ENCODE measurements around the gene SYTL5. TPM values are rescaled to one million over a fixed set of nuclear protein-coding genes. Genes with fewer than 3 reads are reported as not detected.

The SYTL5 gene
- total and polyA plus RNA-seq, 12 donors: 1.8 to 38.1 (median 11.8) TPM

DNA sequence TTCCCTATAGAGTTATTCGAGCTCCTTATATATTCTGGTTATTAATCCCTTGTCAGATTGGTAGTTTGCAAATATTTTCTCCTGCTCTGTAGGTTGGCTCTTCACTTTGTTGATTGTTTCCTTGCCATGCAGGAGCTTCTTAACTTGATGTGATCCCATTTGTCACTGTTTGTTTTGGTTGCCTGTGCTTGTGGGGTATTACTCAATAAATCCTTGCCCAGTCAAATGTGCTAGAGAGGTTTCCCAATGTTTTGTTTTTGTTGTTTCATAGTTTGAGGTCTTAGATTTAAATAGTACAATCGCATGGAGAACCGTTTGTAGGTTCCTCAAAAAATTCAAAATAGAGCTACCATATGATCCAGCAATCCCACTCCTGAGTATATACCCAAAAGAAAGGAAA, 2.3 kb upstream of the SYTL5 start:
- intact Hi-C loops (cut with DNase I): loop anchor here in 1 of 2 donors (10.0 kb wide), 1 partner anchor 259 kb away; no protein-coding TSS in a partner anchor
- TF ChIP-seq, protein P1, sequence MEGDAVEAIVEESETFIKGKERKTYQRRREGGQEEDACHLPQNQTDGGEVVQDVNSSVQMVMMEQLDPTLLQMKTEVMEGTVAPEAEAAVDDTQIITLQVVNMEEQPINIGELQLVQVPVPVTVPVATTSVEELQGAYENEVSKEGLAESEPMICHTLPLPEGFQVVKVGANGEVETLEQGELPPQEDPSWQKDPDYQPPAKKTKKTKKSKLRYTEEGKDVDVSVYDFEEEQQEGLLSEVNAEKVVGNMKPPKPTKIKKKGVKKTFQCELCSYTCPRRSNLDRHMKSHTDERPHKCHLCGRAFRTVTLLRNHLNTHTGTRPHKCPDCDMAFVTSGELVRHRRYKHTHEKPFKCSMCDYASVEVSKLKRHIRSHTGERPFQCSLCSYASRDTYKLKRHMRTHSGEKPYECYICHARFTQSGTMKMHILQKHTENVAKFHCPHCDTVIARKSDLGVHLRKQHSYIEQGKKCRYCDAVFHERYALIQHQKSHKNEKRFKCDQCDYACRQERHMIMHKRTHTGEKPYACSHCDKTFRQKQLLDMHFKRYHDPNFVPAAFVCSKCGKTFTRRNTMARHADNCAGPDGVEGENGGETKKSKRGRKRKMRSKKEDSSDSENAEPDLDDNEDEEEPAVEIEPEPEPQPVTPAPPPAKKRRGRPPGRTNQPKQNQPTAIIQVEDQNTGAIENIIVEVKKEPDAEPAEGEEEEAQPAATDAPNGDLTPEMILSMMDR (IDR thresholded peaks at IDR 0.05): no peak
- TF ChIP-seq POLR2A (IDR thresholded peaks at IDR 0.05): no peak
- WGBS, 4 donors: 68 to 84% (median 74%) methylated on average over 3 of the region's 3 CpGs

DNA sequence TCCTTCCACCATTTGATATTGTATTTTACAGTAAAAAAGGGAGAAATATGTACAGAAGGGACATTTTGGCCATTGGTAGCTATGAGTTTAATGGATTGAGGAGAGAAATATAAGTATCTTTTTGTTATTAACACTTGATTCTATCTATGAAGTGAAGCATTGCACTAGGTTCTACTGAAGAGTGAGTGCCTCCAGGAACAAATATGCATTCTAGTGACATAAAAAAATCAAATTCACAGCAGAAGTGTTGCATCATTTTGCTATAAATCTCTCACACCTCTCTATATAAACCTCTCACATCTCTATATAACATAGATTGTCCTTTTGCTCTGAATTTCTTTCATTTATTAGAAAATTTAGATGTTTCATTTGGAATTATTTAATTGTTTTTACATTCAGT, 425 bp downstream of the SYTL5 start:
- no peak overlapping the region for H3K4me3 ChIP-seq
- intact Hi-C loops (cut with DNase I): loop anchor here in 1 of 2 donors (10.0 kb wide), 1 partner anchor 262 kb away; no protein-coding TSS in a partner anchor
- H3K36me3 ChIP-seq (replicated peaks in 1 of 2): no peaks in the 10 kb centered on the region
- no peaks in the 10 kb centered on the region for H3K4me1 ChIP-seq (replicated peaks in 1 of 2)
- no peaks in the 10 kb centered on the region for H3K9me3 ChIP-seq (replicated peaks in 1 of 3)
- H3K27ac ChIP-seq: no peak overlapping the region
- no peaks in the 10 kb centered on the region for H3K27me3 ChIP-seq
- DNase-seq: no peak
- TF ChIP-seq, protein P1 (IDR thresholded peaks at IDR 0.05): no peak
- TF ChIP-seq POLR2A (IDR thresholded peaks at IDR 0.05): no peak

More for the DNA sequence above, 2.3 kb upstream of the SYTL5 start:
- DNase-seq: no peak
- no peak overlapping the region for H3K27ac ChIP-seq
- no peaks in the 10 kb centered on the region for H3K27me3 ChIP-seq
- H3K36me3 ChIP-seq (replicated peaks in 1 of 2): no peaks in the 10 kb centered on the region
- no peak overlapping the region for H3K4me3 ChIP-seq
- H3K4me1 ChIP-seq (replicated peaks in 1 of 2): no peaks in the 10 kb centered on the region
- H3K9me3 ChIP-seq (replicated peaks in 1 of 3): no peaks in the 10 kb centered on the region

DNA sequence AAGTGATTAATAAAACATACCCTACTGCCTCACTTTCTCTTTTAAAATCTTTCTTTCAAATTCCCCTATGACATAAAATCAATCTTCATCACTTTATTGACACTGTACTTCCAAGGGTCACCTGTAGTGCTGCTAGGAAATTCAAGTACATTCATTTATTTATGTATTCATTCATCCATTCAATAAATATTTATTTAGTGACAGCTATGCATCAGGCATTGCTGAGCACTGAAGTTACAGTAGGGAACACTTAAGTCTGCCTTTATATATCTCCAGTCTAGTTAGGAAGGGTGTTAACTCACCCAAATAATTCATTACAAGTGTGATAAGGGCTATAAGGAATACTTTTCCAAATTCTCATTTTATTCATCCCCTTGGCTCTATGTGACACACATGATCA, 2.3 kb downstream of the SYTL5 start:
- no peak for DNase-seq
- H3K27ac ChIP-seq: no peak overlapping the region
- no peaks in the 10 kb centered on the region for H3K27me3 ChIP-seq
- intact Hi-C loops (cut with DNase I): loop anchor here in 1 of 2 donors (10.0 kb wide), 1 partner anchor 264 kb away; no protein-coding TSS in a partner anchor
- no peaks in the 10 kb centered on the region for H3K4me1 ChIP-seq (replicated peaks in 1 of 2)
- no peak overlapping the region for H3K4me3 ChIP-seq
- TF ChIP-seq POLR2A (IDR thresholded peaks at IDR 0.05): no peak
- TF ChIP-seq, protein P1 (IDR thresholded peaks at IDR 0.05): no peak
- no peaks in the 10 kb centered on the region for H3K36me3 ChIP-seq (replicated peaks in 1 of 2)
- H3K9me3 ChIP-seq (replicated peaks in 1 of 3): no peaks in the 10 kb centered on the region

DNA sequence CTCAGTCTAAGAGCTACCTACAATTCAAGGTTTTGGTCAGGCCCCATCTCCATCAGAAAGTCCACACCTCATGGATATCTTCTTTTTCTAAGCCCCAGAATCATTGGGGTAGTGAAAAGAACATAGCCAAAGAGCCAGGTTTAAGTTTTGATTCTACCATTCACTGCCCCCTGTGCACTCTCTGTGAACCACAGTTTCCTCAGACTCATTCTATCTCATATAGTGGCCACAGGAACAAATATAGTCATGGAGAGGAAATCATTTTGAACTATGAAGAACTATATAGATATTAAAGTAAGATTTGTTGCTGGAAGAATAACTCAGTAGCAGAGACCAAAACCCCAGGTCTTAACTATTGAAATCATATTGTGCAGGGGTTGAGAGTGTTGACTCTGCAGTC, 3.3 kb downstream of the SYTL5 start:
- Histone ChIP-seq H3K4me3 (no peak overlapping the region), H3K9me3 (replicated peaks in 1 of 3) (no peaks in the 10 kb centered on the region), H3K4me1 (replicated peaks in 1 of 2) (no peaks in the 10 kb centered on the region), H3K27ac (no peak overlapping the region), H3K36me3 (replicated peaks in 1 of 2) (no peaks in the 10 kb centered on the region), H3K27me3 (no peaks in the 10 kb centered on the region)
- no peak for TF ChIP-seq POLR2A (IDR thresholded peaks at IDR 0.05)
- TF ChIP-seq, protein P1 (IDR thresholded peaks at IDR 0.05): no peak
- DNase-seq: no peak
- intact Hi-C loops (cut with DNase I): loop anchor here in 1 of 2 donors (10.0 kb wide), 1 partner anchor 265 kb away; no protein-coding TSS in a partner anchor

Measured in adrenal gland (tissue), 12 donors.